GM23338 (cell line): ENCODE results near the gene EFCAB6. TPM values are rescaled to one million over a fixed set of nuclear protein-coding genes. Genes with fewer than 3 reads are reported as not detected.

Experiments used
- ATAC-seq: fragments of 200-7000 bp; cut with Tn5 transposase; 3 replicates; pipeline ENCODE4 v1.9.1; 2020
- DNase-seq: peaks from one replicate; pipeline ENCODE4 v3.0.0-alpha.2; 2015; ENCODE audit warnings: low spot score
- H2AFZ ChIP-seq: fragments of 200-600 bp; sonication (generic); 2 replicates; pipeline ENCODE4 v1.8.0; 2016; ENCODE audit warnings: antibody characterized with exemption, mild to moderate bottlenecking, moderate library complexity
- H3F3A ChIP-seq: fragments of 200-600 bp; sonication (generic); replicated peaks from 2 replicates; pipeline ENCODE4 v1.8.0; 2017; ENCODE audit warnings: antibody characterized with exemption, mixed run types, low read depth
- H3K27ac ChIP-seq: fragments of 200-600 bp; sonication (generic); 2 replicates; pipeline ENCODE4 v1.6.1; 2016; ENCODE audit warnings: low read depth
- H3K27me3 ChIP-seq: fragments of 200-600 bp; sonication (generic); 2 replicates; pipeline ENCODE4 v1.8.0; 2016; ENCODE audit warnings: mild to moderate bottlenecking, mixed run types, moderate library complexity; ENCODE audit not compliant: insufficient read depth
- H3K36me3 ChIP-seq: fragments of 200-600 bp; sonication (generic); 2 replicates; pipeline ENCODE4 v1.8.0; 2016; ENCODE audit warnings: mild to moderate bottlenecking; ENCODE audit not compliant: insufficient read depth
- H3K4me1 ChIP-seq: fragments of 200-600 bp; sonication (generic); 2 replicates; pipeline ENCODE4 v1.8.0; 2016; ENCODE audit warnings: mild to moderate bottlenecking, moderate library complexity; ENCODE audit not compliant: insufficient read depth
- H3K4me2 ChIP-seq: fragments of 200-600 bp; sonication (generic); 2 replicates; pipeline ENCODE4 v1.7.1; 2017; ENCODE audit warnings: mixed run types
- H3K4me3 ChIP-seq: fragments of 200-600 bp; sonication (generic); 2 replicates; pipeline ENCODE4 v1.6.1; 2016; ENCODE audit warnings: mixed run types
- H3K79me2 ChIP-seq: fragments of 200-600 bp; sonication (generic); replicated peaks from 2 replicates; pipeline ENCODE4 v1.8.0; 2017; ENCODE audit warnings: mild to moderate bottlenecking; ENCODE audit not compliant: insufficient read depth
- H3K9me2 ChIP-seq: fragments of 200-600 bp; sonication (generic); 2 replicates; pipeline ENCODE4 v1.8.0; 2017; ENCODE audit not compliant: insufficient read depth
- H4K20me1 ChIP-seq: fragments of 200-600 bp; sonication (generic); replicated peaks from 2 replicates; pipeline ENCODE4 v1.8.0; 2017; ENCODE audit warnings: mild to moderate bottlenecking; ENCODE audit not compliant: insufficient read depth
- H3K27ac Mint-ChIP-seq: 2 replicates; pipeline ENCODE4 v1.8.0; 2020; ENCODE audit warnings: inconsistent platforms, mild to moderate bottlenecking, moderate library complexity, mixed read lengths
- H3K27me3 Mint-ChIP-seq: 3 replicates; pipeline ENCODE4 v1.8.0; 2022; ENCODE audit warnings: low read depth, mild to moderate bottlenecking, moderate library complexity, mixed read lengths, inconsistent platforms; ENCODE audit not compliant: insufficient read depth, poor library complexity
- H3K36me3 Mint-ChIP-seq: 3 replicates; pipeline ENCODE4 v1.8.0; 2021; ENCODE audit warnings: low read depth, mild to moderate bottlenecking, inconsistent platforms, moderate library complexity, mixed read lengths
- H3K4me1 Mint-ChIP-seq: 3 replicates; pipeline ENCODE4 v1.8.0; 2020; ENCODE audit warnings: mild to moderate bottlenecking, inconsistent platforms, mixed read lengths
- H3K4me3 Mint-ChIP-seq: 3 replicates; pipeline ENCODE4 v1.8.0; 2021; ENCODE audit warnings: moderate library complexity, mild to moderate bottlenecking, inconsistent platforms, mixed read lengths
- H3K9me3 Mint-ChIP-seq: 3 replicates; pipeline ENCODE4 v1.8.0; 2020; ENCODE audit warnings: moderate library complexity, mild to moderate bottlenecking, inconsistent platforms, mixed read lengths
- EZH2phosphoT487 ChIP-seq: fragments of 200-600 bp; sonication (generic); IDR thresholded peaks from one replicate; pipeline ENCODE4 v1.8.1; 2018; ENCODE audit warnings: antibody characterized with exemption; ENCODE audit not compliant: unreplicated experiment
- JUNB ChIP-seq: IDR thresholded peaks from one replicate; pipeline ENCODE4 v1.6.1; 2016; ENCODE audit warnings: antibody characterized with exemption; ENCODE audit not compliant: unreplicated experiment
- STAT1 ChIP-seq: IDR thresholded peaks from one replicate; pipeline ENCODE4 v1.6.1; 2016; ENCODE audit warnings: antibody characterized with exemption; ENCODE audit not compliant: unreplicated experiment
- ZNF331 ChIP-seq: fragments of 250-450 bp; sonication (Bioruptor Pico); IDR thresholded peaks from 2 replicates; pipeline ENCODE4 v1.5.0; 2020; ENCODE audit warnings: low read depth, mild to moderate bottlenecking, moderate library complexity
- polyA plus RNA-seq: library from polyadenylated mRNA; unstranded; fragments of >200 nt; fragmentation: Nextera tagmentation; extraction: Ambion mirVana; gene quantifications from 2 replicates; pipeline ENCODE4 v1.2.1, GENCODE V29; 2016
- total RNA-seq: library from RNA; depleted of rRNA; stranded (reverse); fragments of >200 nt; shearing (Covaris generic); gene quantifications from 2 replicates; pipeline ENCODE4 v1.2.3, GENCODE V29; 2014
- TF ChIP-seq, protein P1 (sequence below): fragments of 250-450 bp; sonication (Bioruptor Pico); IDR thresholded peaks from 2 replicates; pipeline ENCODE4 v1.5.0; 2020; ENCODE audit warnings: mild to moderate bottlenecking, moderate library complexity
- TF ChIP-seq, protein P2 (sequence below): IDR thresholded peaks from one replicate; pipeline ENCODE4 v1.6.1; 2018; ENCODE audit warnings: antibody characterized with exemption; ENCODE audit not compliant: unreplicated experiment

EFCAB6 gene
- total and polyA plus RNA-seq, 2 experiments from 2014 or later: 1.1 to 1.8 TPM

DNA sequence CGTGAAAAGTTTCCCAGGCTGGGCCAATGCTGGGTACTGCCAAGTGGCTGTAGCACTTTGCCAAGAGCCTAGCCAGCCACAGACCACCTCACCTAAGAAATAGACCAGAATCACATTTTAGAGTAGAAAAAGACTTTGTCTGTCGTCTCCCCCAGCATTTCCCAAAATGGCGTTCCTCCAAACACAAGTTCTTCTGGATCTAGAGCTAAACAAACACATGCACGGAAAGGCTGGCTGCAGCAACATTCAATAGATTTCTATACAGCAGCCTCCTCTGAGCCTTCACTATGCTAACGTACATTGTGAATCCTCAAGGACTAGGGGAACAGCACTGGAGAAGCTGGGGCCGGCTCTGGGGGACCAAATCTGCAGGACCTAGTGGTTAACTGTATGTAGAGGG is 65.0 kb downstream of the EFCAB6 start (continued):
- TF ChIP-seq, protein P1, sequence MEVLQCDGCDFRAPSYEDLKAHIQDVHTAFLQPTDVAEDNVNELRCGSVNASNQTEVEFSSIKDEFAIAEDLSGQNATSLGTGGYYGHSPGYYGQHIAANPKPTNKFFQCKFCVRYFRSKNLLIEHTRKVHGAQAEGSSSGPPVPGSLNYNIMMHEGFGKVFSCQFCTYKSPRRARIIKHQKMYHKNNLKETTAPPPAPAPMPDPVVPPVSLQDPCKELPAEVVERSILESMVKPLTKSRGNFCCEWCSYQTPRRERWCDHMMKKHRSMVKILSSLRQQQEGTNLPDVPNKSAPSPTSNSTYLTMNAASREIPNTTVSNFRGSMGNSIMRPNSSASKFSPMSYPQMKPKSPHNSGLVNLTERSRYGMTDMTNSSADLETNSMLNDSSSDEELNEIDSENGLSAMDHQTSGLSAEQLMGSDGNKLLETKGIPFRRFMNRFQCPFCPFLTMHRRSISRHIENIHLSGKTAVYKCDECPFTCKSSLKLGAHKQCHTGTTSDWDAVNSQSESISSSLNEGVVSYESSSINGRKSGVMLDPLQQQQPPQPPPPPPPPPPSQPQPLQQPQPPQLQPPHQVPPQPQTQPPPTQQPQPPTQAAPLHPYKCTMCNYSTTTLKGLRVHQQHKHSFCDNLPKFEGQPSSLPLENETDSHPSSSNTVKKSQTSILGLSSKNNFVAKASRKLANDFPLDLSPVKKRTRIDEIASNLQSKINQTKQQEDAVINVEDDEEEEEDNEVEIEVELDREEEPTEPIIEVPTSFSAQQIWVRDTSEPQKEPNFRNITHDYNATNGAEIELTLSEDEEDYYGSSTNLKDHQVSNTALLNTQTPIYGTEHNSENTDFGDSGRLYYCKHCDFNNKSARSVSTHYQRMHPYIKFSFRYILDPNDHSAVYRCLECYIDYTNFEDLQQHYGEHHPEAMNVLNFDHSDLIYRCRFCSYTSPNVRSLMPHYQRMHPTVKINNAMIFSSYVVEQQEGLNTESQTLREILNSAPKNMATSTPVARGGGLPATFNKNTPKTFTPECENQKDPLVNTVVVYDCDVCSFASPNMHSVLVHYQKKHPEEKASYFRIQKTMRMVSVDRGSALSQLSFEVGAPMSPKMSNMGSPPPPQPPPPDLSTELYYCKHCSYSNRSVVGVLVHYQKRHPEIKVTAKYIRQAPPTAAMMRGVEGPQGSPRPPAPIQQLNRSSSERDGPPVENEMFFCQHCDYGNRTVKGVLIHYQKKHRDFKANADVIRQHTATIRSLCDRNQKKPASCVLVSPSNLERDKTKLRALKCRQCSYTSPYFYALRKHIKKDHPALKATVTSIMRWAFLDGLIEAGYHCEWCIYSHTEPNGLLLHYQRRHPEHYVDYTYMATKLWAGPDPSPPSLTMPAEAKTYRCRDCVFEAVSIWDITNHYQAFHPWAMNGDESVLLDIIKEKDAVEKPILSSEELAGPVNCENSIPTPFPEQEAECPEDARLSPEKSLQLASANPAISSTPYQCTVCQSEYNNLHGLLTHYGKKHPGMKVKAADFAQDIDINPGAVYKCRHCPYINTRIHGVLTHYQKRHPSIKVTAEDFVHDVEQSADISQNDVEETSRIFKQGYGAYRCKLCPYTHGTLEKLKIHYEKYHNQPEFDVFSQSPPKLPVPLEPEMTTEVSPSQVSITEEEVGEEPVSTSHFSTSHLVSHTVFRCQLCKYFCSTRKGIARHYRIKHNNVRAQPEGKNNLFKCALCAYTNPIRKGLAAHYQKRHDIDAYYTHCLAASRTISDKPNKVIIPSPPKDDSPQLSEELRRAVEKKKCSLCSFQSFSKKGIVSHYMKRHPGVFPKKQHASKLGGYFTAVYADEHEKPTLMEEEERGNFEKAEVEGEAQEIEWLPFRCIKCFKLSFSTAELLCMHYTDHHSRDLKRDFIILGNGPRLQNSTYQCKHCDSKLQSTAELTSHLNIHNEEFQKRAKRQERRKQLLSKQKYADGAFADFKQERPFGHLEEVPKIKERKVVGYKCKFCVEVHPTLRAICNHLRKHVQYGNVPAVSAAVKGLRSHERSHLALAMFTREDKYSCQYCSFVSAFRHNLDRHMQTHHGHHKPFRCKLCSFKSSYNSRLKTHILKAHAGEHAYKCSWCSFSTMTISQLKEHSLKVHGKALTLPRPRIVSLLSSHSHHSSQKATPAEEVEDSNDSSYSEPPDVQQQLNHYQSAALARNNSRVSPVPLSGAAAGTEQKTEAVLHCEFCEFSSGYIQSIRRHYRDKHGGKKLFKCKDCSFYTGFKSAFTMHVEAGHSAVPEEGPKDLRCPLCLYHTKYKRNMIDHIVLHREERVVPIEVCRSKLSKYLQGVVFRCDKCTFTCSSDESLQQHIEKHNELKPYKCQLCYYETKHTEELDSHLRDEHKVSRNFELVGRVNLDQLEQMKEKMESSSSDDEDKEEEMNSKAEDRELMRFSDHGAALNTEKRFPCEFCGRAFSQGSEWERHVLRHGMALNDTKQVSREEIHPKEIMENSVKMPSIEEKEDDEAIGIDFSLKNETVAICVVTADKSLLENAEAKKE (CRISPR knock-in tag): no peak
- no peak for TF ChIP-seq ZNF331 (CRISPR knock-in tag)
- TF ChIP-seq STAT1: no peak

DNA sequence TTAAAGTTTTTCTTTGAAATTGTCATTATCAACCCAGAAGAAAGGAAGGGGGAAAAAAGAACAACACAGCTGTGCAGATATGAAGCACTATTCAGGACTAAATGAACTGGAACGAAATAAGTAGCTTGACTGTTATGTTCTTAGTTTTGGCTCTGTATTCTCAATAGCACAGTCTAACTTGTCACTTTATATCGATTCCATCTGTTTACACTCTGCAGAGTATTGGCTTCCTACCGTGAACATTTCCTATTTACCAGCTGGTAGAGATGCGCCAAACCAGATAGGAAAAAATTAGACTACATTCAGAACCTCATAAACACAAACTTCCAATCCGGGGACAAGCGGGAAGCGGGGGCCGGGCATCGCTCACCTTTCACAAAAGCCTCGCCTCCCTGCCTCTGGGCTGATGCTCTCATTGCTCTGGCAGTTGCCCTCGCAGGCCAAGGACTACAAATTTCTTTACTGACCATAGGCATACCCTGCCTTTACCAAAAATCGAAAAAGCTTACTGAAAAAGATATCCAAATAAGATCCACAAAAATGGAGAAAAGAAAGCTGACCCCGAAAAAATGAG is 66.2 kb downstream of the EFCAB6 start:
- Histone ChIP-seq H3K27ac (no peak overlapping the region), H3K27me3 (no peaks in the 10 kb centered on the region), H3K9me2 (no peaks in the 10 kb centered on the region), H3K4me3 (no peak overlapping the region), H3K4me2 (no peak overlapping the region), H3K36me3 (no peaks in the 10 kb centered on the region), H4K20me1 (no peaks in the 10 kb centered on the region), H3K4me1 (peaks cover 31% of the 10 kb centered on the region), H2AFZ (no peak overlapping the region), H3F3A (no peaks in the 10 kb centered on the region), H3K79me2 (no peaks in the 10 kb centered on the region)
- Mint-ChIP-seq H3K27me3 (peaks cover 9% of the 10 kb centered on the region), H3K27ac (no peak overlapping the region), H3K36me3 (no peaks in the 10 kb centered on the region), H3K4me1 (peaks cover 17% of the 10 kb centered on the region), H3K9me3 (no peaks in the 10 kb centered on the region), H3K4me3 (no peak overlapping the region)
- DNase-seq (no peak), ATAC-seq (no peak)
- TF ChIP-seq JUNB (no peak), EZH2phosphoT487 (no peak)
- TF ChIP-seq, protein P2, sequence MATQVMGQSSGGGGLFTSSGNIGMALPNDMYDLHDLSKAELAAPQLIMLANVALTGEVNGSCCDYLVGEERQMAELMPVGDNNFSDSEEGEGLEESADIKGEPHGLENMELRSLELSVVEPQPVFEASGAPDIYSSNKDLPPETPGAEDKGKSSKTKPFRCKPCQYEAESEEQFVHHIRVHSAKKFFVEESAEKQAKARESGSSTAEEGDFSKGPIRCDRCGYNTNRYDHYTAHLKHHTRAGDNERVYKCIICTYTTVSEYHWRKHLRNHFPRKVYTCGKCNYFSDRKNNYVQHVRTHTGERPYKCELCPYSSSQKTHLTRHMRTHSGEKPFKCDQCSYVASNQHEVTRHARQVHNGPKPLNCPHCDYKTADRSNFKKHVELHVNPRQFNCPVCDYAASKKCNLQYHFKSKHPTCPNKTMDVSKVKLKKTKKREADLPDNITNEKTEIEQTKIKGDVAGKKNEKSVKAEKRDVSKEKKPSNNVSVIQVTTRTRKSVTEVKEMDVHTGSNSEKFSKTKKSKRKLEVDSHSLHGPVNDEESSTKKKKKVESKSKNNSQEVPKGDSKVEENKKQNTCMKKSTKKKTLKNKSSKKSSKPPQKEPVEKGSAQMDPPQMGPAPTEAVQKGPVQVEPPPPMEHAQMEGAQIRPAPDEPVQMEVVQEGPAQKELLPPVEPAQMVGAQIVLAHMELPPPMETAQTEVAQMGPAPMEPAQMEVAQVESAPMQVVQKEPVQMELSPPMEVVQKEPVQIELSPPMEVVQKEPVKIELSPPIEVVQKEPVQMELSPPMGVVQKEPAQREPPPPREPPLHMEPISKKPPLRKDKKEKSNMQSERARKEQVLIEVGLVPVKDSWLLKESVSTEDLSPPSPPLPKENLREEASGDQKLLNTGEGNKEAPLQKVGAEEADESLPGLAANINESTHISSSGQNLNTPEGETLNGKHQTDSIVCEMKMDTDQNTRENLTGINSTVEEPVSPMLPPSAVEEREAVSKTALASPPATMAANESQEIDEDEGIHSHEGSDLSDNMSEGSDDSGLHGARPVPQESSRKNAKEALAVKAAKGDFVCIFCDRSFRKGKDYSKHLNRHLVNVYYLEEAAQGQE: no peak
